ENCODE results near the gene STK17B. TPM values are rescaled to one million over a fixed set of nuclear protein-coding genes. Genes with fewer than 3 reads are reported as not detected.

The STK17B gene
- total RNA-seq, 3 donors from 2014 or later (not counting 1 experiment from before 2014, with no cell fraction given) = 295 to 390 (median 380) TPM

DNA sequence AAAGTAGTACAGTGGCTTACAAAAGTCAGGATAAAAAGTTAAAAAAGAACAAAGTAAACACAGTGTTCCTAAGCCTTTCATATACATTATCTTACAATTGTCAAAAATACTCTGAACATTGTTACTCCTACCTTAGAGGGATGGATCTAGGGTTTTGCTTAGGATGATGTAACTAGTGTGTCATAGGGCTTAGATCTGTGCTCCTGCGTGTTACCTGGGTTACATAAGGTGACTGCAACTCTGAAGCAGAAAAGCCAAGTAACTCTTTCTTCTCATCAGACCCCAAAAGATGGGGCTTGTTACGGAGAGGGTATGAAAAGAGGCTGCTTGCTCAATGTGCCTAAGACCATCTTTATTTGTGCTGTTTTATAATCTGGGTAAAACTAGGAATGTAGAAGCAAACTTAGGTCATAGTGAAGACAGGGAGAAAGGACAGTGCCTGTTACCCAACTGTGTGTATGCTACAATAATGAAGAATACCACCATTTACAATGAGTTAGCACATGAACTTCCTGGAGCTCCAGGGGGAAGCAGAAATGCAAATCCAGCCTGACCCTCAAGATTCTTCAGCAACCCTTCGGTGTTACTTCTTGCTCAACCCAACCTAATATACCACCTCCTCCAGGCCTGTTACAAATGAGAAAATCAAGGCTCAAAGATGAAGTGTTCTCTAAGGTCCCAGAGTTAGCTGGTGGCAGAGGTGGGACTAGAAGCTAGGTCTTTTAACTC, 42.0 kb upstream of the STK17B start:
- peak overlapping the region; percentile 86 to 93 for H3K27ac Mint-ChIP-seq
- no peaks in the 10 kb centered on the region for H3K36me3 ChIP-seq (ENCODE audit: control insufficient read depth, insufficient read depth, low read length)
- no peaks in the 10 kb centered on the region for H3K36me3 Mint-ChIP-seq

DNA sequence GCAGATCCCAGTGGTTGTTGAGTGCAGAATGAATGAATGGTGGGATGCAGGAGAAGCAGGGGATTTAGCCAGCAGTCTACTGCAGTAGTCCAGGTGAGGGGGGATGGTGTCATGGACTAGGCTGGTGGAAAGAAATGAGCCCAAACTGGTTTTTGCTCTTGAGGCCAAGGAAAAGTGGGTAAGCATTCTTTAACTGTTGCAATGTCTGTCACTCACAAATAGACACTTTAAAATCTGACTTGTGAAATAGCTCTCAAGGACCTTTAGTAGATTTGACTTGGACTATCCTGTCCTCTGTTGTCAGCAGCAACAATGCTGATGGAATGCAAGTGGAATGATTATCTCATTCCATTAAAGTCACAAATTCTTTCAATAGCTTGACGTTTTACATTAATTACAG, 37.5 kb upstream of the STK17B start:
- Mint-ChIP-seq H3K4me1 (peaks cover 32 to 35% of the 10 kb centered on the region in 2 donors), H3K9me3 (no peaks in the 10 kb centered on the region), H3K27ac (peak overlapping the region; percentile 68 to 75), H3K27me3 (ENCODE audit: low read depth in 2 of 2) (no peaks in the 10 kb centered on the region), H3K4me3 (peak overlapping the region; percentile 52), H3K36me3 (no peaks in the 10 kb centered on the region)
- intact Hi-C loops (cut with micrococcal nuclease) = no loop called here
- H3K4me3 ChIP-seq (ENCODE audit: low read length) = no peak overlapping the region
- no peaks in the 10 kb centered on the region for H3K9me3 ChIP-seq (ENCODE audit: control insufficient read depth, insufficient read depth, low read length)
- no peak for ATAC-seq
- no CpG with 5 or more reads among the region's 1 CpG for WGBS (ENCODE audit: insufficient coverage)
- peaks cover 20% of the 10 kb centered on the region for H3K4me1 ChIP-seq (ENCODE audit: control insufficient read depth, insufficient read depth, low read length)
- TF ChIP-seq, protein P1, sequence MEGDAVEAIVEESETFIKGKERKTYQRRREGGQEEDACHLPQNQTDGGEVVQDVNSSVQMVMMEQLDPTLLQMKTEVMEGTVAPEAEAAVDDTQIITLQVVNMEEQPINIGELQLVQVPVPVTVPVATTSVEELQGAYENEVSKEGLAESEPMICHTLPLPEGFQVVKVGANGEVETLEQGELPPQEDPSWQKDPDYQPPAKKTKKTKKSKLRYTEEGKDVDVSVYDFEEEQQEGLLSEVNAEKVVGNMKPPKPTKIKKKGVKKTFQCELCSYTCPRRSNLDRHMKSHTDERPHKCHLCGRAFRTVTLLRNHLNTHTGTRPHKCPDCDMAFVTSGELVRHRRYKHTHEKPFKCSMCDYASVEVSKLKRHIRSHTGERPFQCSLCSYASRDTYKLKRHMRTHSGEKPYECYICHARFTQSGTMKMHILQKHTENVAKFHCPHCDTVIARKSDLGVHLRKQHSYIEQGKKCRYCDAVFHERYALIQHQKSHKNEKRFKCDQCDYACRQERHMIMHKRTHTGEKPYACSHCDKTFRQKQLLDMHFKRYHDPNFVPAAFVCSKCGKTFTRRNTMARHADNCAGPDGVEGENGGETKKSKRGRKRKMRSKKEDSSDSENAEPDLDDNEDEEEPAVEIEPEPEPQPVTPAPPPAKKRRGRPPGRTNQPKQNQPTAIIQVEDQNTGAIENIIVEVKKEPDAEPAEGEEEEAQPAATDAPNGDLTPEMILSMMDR (IDR thresholded peaks at IDR 0.05) = no peak
- H3K27ac ChIP-seq (ENCODE audit: low read length) = no peak overlapping the region
- H3K36me3 ChIP-seq (ENCODE audit: control insufficient read depth, insufficient read depth, low read length) = no peaks in the 10 kb centered on the region
- DNase-seq = no peak
- H3K27me3 ChIP-seq (ENCODE audit: control insufficient read depth, insufficient read depth, low read length) = no peaks in the 10 kb centered on the region

More for the DNA sequence above, 42.0 kb upstream of the STK17B start:
- no peak for ATAC-seq
- WGBS (ENCODE audit: insufficient coverage) = 94% methylated on average over 3 of the region's 3 CpGs
- Histone ChIP-seq H3K27ac (ENCODE audit: low read length) (no peak overlapping the region), H3K4me1 (ENCODE audit: control insufficient read depth, insufficient read depth, low read length) (peaks cover 20% of the 10 kb centered on the region), H3K27me3 (ENCODE audit: control insufficient read depth, insufficient read depth, low read length) (no peaks in the 10 kb centered on the region), H3K4me3 (ENCODE audit: low read length) (no peak overlapping the region), H3K9me3 (ENCODE audit: control insufficient read depth, insufficient read depth, low read length) (no peaks in the 10 kb centered on the region)
- no peak overlapping the region for H3K4me3 Mint-ChIP-seq
- TF ChIP-seq, protein P1 (IDR thresholded peaks at IDR 0.05) = no peak
- H3K4me1 Mint-ChIP-seq = peaks cover 32 to 35% of the 10 kb centered on the region in 2 donors
- H3K27me3 Mint-ChIP-seq (ENCODE audit: low read depth in 2 of 2) = no peaks in the 10 kb centered on the region
- no peaks in the 10 kb centered on the region for H3K9me3 Mint-ChIP-seq
- peak in 1 of 2 donors; percentile 70 for DNase-seq
- intact Hi-C loops (cut with micrococcal nuclease) = loop anchor here (5.0 kb wide), 1 partner anchor 49 kb away; no protein-coding TSS in a partner anchor

DNA sequence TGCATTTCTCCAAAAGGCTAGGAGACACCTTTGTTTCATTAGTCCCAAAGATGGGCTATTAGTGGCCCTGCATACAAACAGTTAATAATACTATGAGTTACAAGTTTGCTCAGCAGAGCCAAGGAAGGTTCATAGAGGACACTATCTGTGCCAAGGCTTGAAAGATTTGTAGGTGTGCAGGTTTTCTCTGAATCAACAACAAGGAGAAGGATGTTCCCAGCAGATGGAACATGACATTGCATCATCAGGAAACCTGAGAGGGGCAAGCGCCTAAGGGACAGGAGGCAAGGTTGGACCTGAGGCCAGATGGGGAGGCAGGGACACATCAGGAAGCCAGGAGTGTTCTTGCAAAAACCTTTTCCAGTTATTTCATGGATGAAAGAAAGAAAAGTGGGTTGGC, 35.4 kb upstream of the STK17B start:
- no peaks in the 10 kb centered on the region for H3K9me3 Mint-ChIP-seq
- Histone ChIP-seq H3K9me3 (ENCODE audit: control insufficient read depth, insufficient read depth, low read length) (no peaks in the 10 kb centered on the region), H3K4me3 (ENCODE audit: low read length) (no peak overlapping the region), H3K4me1 (ENCODE audit: control insufficient read depth, insufficient read depth, low read length) (peaks cover 16% of the 10 kb centered on the region), H3K27me3 (ENCODE audit: control insufficient read depth, insufficient read depth, low read length) (no peaks in the 10 kb centered on the region), H3K36me3 (ENCODE audit: control insufficient read depth, insufficient read depth, low read length) (no peaks in the 10 kb centered on the region), H3K27ac (ENCODE audit: low read length) (no peak overlapping the region)
- ATAC-seq (no peak), DNase-seq (no peak)
- no peaks in the 10 kb centered on the region for H3K27me3 Mint-ChIP-seq (ENCODE audit: low read depth in 2 of 2)
- intact Hi-C loops (cut with micrococcal nuclease) = no loop called here
- H3K27ac Mint-ChIP-seq = peak overlapping the region in 1 of 2 donors; percentile 2
- H3K4me1 Mint-ChIP-seq = peaks cover 22% of the 10 kb centered on the region in 2 donors
- 97% methylated on average over 1 of the region's 1 CpG for WGBS (ENCODE audit: insufficient coverage)
- TF ChIP-seq, protein P1 (IDR thresholded peaks at IDR 0.05) = no peak
- H3K4me3 Mint-ChIP-seq = no peak overlapping the region
- no peaks in the 10 kb centered on the region for H3K36me3 Mint-ChIP-seq
